SU-DHL-6 (cell line): ENCODE data around the gene LRP6.

Experiments
- CTCF ChIP-seq: fragments of 200-600 bp; sonication (generic); IDR thresholded peaks from one replicate; pipeline ENCODE4 v1.5.1; 2017; ENCODE audit warnings: antibody characterized with exemption, mild to moderate bottlenecking, low read length, moderate library complexity; ENCODE audit not compliant: insufficient read depth, poor library complexity, severe bottlenecking
- EZH2phosphoT487 ChIP-seq: fragments of 200-600 bp; sonication (generic), shearing (Covaris generic); conservative IDR thresholded peaks from 2 replicates; pipeline ENCODE4 v1.6.1; 2018; ENCODE audit warnings: mild to moderate bottlenecking, antibody characterized with exemption, low read length, moderate library complexity, mixed read lengths

DNA sequence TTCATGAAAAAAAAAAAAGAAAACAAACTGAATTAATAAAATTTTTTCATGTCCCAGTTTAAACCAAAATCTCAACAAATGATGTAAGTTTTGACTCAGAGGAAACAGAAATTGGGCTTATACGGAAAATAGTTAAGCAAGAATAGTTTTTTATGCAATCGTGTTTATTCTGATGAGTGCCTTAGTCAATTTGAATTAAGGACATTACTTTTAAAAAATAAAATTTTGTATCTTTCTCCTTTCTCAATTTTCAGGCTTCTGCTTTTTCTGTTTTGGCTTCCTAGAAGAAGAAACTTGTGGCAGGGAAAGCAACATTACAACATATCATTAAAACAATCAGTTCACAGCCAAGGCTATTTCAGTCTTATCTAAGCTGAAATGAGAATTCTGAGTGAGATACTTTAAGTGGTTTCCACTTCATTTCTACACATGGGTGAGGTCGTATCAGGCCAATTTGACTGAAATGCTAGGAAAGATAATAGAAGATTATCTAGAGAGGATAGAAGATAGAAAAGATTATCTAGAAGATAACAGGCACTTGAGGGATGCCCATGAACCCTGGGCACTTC, 143.7 kb downstream of the LRP6 start:
- no peak for TF ChIP-seq CTCF
- TF ChIP-seq EZH2phosphoT487 = no peak
